DND-41 (cell line): ENCODE results near the gene AQP9.
"Not testable (repeated sequence)": the region's sequence is repeated elsewhere in the genome, so short reads cannot be mapped to it uniquely, and the experiment has no call there.

Experiments used
- ATAC-seq: fragments of 200-7000 bp; cut with Tn5 transposase; 3 replicates; pipeline ENCODE4 v1.9.1; 2021; ENCODE audit warnings: low read depth; ENCODE audit not compliant: insufficient read depth
- DNase-seq: peaks from one replicate; pipeline ENCODE4 v3.0.0-alpha.2; 2020
- H2AFZ ChIP-seq: 2 replicates; pipeline ENCODE4 v1.6.0; 2012; ENCODE audit warnings: low read depth, low read length
- H3K27ac ChIP-seq: 2 replicates; pipeline ENCODE4 v1.5.1; 2012; ENCODE audit warnings: low read length, inconsistent platforms
- H3K27me3 ChIP-seq: fragments of 200-600 bp; sonication (generic); 2 replicates; pipeline ENCODE4 v1.6.0; 2012; ENCODE audit warnings: low read length, mild to moderate bottlenecking, inconsistent platforms; ENCODE audit not compliant: insufficient read depth, poor library complexity
- H3K36me3 ChIP-seq: 2 replicates; pipeline ENCODE4 v1.5.1; 2012; ENCODE audit warnings: low read length, inconsistent platforms; ENCODE audit not compliant: insufficient read depth
- H3K4me1 ChIP-seq: 2 replicates; pipeline ENCODE4 v1.5.1; 2012; ENCODE audit warnings: mild to moderate bottlenecking, low read length; ENCODE audit not compliant: insufficient read depth
- H3K4me2 ChIP-seq: 2 replicates; pipeline ENCODE4 v1.6.0; 2012; ENCODE audit warnings: mild to moderate bottlenecking, moderate library complexity, low read length, inconsistent platforms; ENCODE audit not compliant: insufficient read depth
- H3K4me3 ChIP-seq, 2 experiments: fragments of 200-600 bp in 1 of 2; shearing (Covaris generic) in 1 of 2; 2 replicates each; pipeline ENCODE4 v1.5.1; 2012 to 2016; ENCODE audit warnings: inconsistent platforms in 2 of 2, low read length in 2 of 2, mild to moderate bottlenecking in 2 of 2, low read depth in 1 of 2, moderate library complexity in 1 of 2
- H3K79me2 ChIP-seq: 2 replicates; pipeline ENCODE4 v1.6.0; 2012; ENCODE audit warnings: low read length, inconsistent platforms; ENCODE audit not compliant: insufficient read depth
- H3K9ac ChIP-seq: 2 replicates; pipeline ENCODE4 v1.6.0; 2012; ENCODE audit warnings: low read depth, mild to moderate bottlenecking, inconsistent platforms, low read length, moderate library complexity
- H3K9me3 ChIP-seq: 2 replicates; pipeline ENCODE4 v1.5.1; 2012; ENCODE audit warnings: low read length, moderate library complexity, mild to moderate bottlenecking, inconsistent platforms; ENCODE audit not compliant: insufficient read depth, severe bottlenecking
- H4K20me1 ChIP-seq: 2 replicates; pipeline ENCODE4 v1.6.0; 2012; ENCODE audit warnings: low read length; ENCODE audit not compliant: insufficient read depth
- EZH2 ChIP-seq: IDR thresholded peaks from 3 replicates; pipeline ENCODE4 v1.6.1; 2012; ENCODE audit warnings: borderline replicate concordance, low read depth, mild to moderate bottlenecking, moderate library complexity, low read length, inconsistent platforms; ENCODE audit not compliant: severe bottlenecking
- TF ChIP-seq, protein P1 (sequence below): IDR thresholded peaks from 2 replicates; pipeline ENCODE4 v1.5.1; 2012; ENCODE audit warnings: borderline replicate concordance, low read length, moderate library complexity, mild to moderate bottlenecking; ENCODE audit not compliant: poor library complexity, severe bottlenecking; ENCODE audit errors: extremely low read depth

The AQP9 gene

DNA sequence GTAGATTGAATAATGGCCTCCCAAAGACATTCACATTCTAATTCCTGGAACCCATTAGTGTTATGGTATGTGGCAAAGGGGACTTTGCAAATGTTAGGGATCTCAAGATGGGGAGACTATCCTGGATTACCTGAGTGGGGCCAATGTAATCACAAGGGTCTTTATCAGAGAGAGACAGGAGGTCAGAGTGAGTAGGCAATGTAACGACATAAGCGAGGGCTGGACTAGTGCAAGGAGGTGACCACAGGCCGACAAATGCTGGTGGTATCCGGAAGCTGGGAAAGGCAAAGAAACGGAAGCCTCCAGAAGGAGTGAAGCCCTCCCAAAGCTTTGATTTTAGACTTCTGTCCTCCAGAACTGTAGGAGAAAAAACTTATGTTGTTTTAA lies 26.5 kb upstream of the AQP9 start:
- Histone ChIP-seq H3K4me3 (no peak overlapping the region), H3K4me2 (no peak overlapping the region), H3K27ac (no peak overlapping the region), H3K9me3 (no peaks in the 10 kb centered on the region), H3K9ac (no peak overlapping the region), H4K20me1 (no peaks in the 10 kb centered on the region), H3K79me2 (no peaks in the 10 kb centered on the region), H3K36me3 (no peaks in the 10 kb centered on the region), H3K27me3 (peaks cover 13% of the 10 kb centered on the region), H3K4me1 (no peaks in the 10 kb centered on the region), H2AFZ (no peak overlapping the region)
- ATAC-seq (no peak), DNase-seq (no peak)
- no peak for TF ChIP-seq EZH2
- TF ChIP-seq, protein P1, sequence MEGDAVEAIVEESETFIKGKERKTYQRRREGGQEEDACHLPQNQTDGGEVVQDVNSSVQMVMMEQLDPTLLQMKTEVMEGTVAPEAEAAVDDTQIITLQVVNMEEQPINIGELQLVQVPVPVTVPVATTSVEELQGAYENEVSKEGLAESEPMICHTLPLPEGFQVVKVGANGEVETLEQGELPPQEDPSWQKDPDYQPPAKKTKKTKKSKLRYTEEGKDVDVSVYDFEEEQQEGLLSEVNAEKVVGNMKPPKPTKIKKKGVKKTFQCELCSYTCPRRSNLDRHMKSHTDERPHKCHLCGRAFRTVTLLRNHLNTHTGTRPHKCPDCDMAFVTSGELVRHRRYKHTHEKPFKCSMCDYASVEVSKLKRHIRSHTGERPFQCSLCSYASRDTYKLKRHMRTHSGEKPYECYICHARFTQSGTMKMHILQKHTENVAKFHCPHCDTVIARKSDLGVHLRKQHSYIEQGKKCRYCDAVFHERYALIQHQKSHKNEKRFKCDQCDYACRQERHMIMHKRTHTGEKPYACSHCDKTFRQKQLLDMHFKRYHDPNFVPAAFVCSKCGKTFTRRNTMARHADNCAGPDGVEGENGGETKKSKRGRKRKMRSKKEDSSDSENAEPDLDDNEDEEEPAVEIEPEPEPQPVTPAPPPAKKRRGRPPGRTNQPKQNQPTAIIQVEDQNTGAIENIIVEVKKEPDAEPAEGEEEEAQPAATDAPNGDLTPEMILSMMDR = no peak

DNA sequence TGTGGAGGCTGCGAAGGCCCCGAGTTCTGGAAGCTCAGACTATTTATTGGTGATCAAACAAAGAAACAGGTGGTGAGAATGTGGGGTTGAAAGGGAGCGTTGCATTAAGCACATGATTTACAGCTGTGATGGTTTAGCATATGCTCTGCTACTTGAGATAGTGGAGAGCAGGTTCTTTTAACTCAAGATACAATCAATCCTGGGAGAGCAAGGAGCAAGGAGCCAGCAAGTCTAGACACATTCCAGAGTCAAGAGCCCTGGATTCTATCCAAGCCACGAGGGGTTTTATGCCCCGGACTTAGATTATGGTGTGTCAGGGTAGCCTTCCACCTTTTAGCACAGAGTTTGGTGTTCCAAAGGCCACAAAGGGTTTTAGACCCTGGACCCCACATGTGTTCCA lies 24.8 kb upstream of the AQP9 start:
- not testable (repeated sequence) for DNase-seq

DNA sequence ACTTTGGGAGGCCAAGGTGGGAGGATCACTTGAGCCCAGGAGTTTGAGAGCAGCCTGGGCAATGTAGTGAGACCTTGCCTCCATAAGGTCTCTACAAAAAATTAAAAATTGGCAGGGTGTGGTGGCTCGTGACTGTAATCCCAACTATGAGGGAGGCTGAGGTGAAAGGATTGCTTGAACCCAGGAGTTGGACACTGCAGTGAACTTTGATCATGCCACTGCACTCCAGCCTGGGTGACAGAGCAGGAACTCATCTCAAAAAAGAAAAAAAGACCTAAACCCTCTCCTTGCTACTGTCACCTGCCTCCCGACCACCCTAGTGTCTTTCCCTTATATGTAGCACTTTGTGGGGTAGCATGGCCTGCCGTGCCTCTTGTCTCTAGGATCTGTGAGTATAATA lies 23.8 kb upstream of the AQP9 start:
- Histone ChIP-seq H3K4me2 (no peak overlapping the region), H3K27ac (no peak overlapping the region)
- TF ChIP-seq, protein P1 = no peak
- TF ChIP-seq EZH2 = no peak

More for the DNA sequence above, 24.8 kb upstream of the AQP9 start:
- not testable (repeated sequence) for H3K79me2 ChIP-seq, ATAC-seq, H4K20me1 ChIP-seq, H3K4me1 ChIP-seq, H3K4me3 ChIP-seq, H3K4me2 ChIP-seq, H3K36me3 ChIP-seq, H3K27ac ChIP-seq, H3K9me3 ChIP-seq, H2AFZ ChIP-seq, H3K9ac ChIP-seq
- peaks cover 13% of the 10 kb centered on the region for H3K27me3 ChIP-seq

DNA sequence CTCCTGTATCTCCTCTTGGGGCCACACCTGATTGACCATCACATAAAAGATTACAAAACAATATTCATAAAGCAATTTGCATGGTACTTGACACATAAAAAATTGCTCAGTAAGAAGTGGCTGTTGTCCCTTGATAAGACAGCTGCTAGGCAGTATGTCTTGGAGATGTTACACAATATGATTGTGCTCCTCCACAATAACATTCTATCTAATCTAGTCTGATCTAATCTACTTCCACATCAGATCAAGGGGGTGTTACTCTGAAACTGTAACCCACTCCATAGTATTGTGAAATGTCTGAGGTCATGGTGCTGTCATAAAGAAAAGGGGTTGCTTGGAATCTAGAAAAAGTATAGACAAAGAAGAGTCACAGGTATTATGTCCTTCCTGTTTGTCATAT lies 23.4 kb upstream of the AQP9 start:
- Histone ChIP-seq H3K9ac (no peak overlapping the region), H3K9me3 (no peaks in the 10 kb centered on the region), H3K27me3 (peaks cover 12% of the 10 kb centered on the region), H3K79me2 (no peaks in the 10 kb centered on the region), H4K20me1 (no peaks in the 10 kb centered on the region), H2AFZ (no peak overlapping the region), H3K4me3 (no peak overlapping the region), H3K27ac (no peak overlapping the region), H3K4me2 (no peak overlapping the region), H3K4me1 (no peaks in the 10 kb centered on the region), H3K36me3 (no peaks in the 10 kb centered on the region)
- DNase-seq = no peak
- TF ChIP-seq, protein P1 = no peak
- TF ChIP-seq EZH2 = no peak
- ATAC-seq = no peak

More for the DNA sequence above, 23.8 kb upstream of the AQP9 start:
- H2AFZ ChIP-seq = no peak overlapping the region
- no peaks in the 10 kb centered on the region for H3K4me1 ChIP-seq
- no peaks in the 10 kb centered on the region for H3K9me3 ChIP-seq
- peaks cover 13% of the 10 kb centered on the region for H3K27me3 ChIP-seq
- no peak for DNase-seq
- no peak overlapping the region for H3K9ac ChIP-seq
- no peak for ATAC-seq
- no peaks in the 10 kb centered on the region for H3K36me3 ChIP-seq
- H3K4me3 ChIP-seq = no peak overlapping the region
- H4K20me1 ChIP-seq = no peaks in the 10 kb centered on the region
- no peaks in the 10 kb centered on the region for H3K79me2 ChIP-seq
